NB4 (cell line): ENCODE results near the gene ATP12A.

ENCODE experiments used
- DNase-seq: peaks from one replicate; pipeline ENCODE4 v3.0.0; 2010; ENCODE audit warnings: low read depth
- H3K4me3 ChIP-seq: one replicate; pipeline ENCODE4 v1.5.1; 2011; ENCODE audit warnings: mild to moderate bottlenecking, low read depth, low read length, moderate library complexity
- CTCF ChIP-seq: IDR thresholded peaks from one replicate; pipeline ENCODE4 v1.5.1; 2012; ENCODE audit warnings: low read depth, low read length
- MAX ChIP-seq: IDR thresholded peaks from 2 replicates; pipeline ENCODE4 v1.6.1; 2011; ENCODE audit warnings: low read depth, low read length
- MYC ChIP-seq: IDR thresholded peaks from 2 replicates; pipeline ENCODE4 v1.6.1; 2011; ENCODE audit warnings: low read depth, low read length
- POLR2A ChIP-seq: IDR thresholded peaks from 2 replicates; pipeline ENCODE4 v1.6.1; 2011; ENCODE audit warnings: mild to moderate bottlenecking; ENCODE audit not compliant: insufficient read length; ENCODE audit errors: extremely low read depth

ATP12A gene

GRCh38 chr13:24640752-24641151 is 39.5 kb upstream of the ATP12A start:
- DNase-seq, result no peak
- no peak overlapping the region for H3K4me3 ChIP-seq
- TF ChIP-seq MAX, result no peak
- TF ChIP-seq CTCF, result no peak
- TF ChIP-seq MYC, result no peak
- TF ChIP-seq POLR2A, result no peak

GRCh38 chr13:24642219-24642618 is 38.0 kb upstream of the ATP12A start:
- DNase-seq, result no peak
- TF ChIP-seq POLR2A (no peak), CTCF (no peak), MAX (no peak), MYC (no peak)
- no peak overlapping the region for H3K4me3 ChIP-seq

GRCh38 chr13:24644036-24644435 is 36.2 kb upstream of the ATP12A start:
- no peak overlapping the region for H3K4me3 ChIP-seq
- no peak for TF ChIP-seq CTCF
- no peak for TF ChIP-seq MYC
- no peak for TF ChIP-seq POLR2A
- no peak for TF ChIP-seq MAX

GRCh38 chr13:24648271-24648670 is 31.9 kb upstream of the ATP12A start:
- DNase-seq, result no peak
- H3K4me3 ChIP-seq, result no peak overlapping the region
- TF ChIP-seq MAX, result no peak
- no peak for TF ChIP-seq MYC
- no peak for TF ChIP-seq POLR2A
- no peak for TF ChIP-seq CTCF

More at GRCh38 chr13:24644036-24644435, 36.2 kb upstream of the ATP12A start:
- no peak for DNase-seq

GRCh38 chr13:24648983-24649687 is 31.1 kb upstream of the ATP12A start:
- no peak for TF ChIP-seq POLR2A
- TF ChIP-seq CTCF, result no peak
- TF ChIP-seq MAX, result no peak
- TF ChIP-seq MYC, result no peak
- no peak overlapping the region for H3K4me3 ChIP-seq
- DNase-seq, result no peak
